ENCODE measurements around the gene VWA8.
"Not testable (repeated sequence)": the region's sequence is repeated elsewhere in the genome, so short reads cannot be mapped to it uniquely, and the experiment has no call there.

Gene VWA8

GRCh38 chr13:41883147-41883546, 77.8 kb downstream of the VWA8 start:
- H3K4me1 ChIP-seq (ENCODE audit: control insufficient read depth, insufficient read depth, low read length), result no peaks in the 10 kb centered on the region
- H3K9ac ChIP-seq (ENCODE audit: low read depth, low read length), result no peak overlapping the region
- H3K9me3 ChIP-seq (ENCODE audit: control insufficient read depth, insufficient read depth, low read length), result no peaks in the 10 kb centered on the region
- H3K27me3 ChIP-seq (ENCODE audit: control insufficient read depth, insufficient read depth, low read length), result no peaks in the 10 kb centered on the region
- H3K36me3 ChIP-seq (ENCODE audit: control insufficient read depth, insufficient read depth, low read length), result peaks cover 4% of the 10 kb centered on the region
- no peak overlapping the region for H3K4me3 ChIP-seq (ENCODE audit: low read depth, low read length)

- H3K36me3 ChIP-seq (ENCODE audit: control insufficient read depth, insufficient read depth, low read length); H3K9ac ChIP-seq (ENCODE audit: low read depth, low read length); H3K27me3 ChIP-seq (ENCODE audit: control insufficient read depth, insufficient read depth, low read length): not testable (repeated sequence)
These were observed 79.0 kb downstream of the VWA8 start for GRCh38 chr13:41881890-41882289.

GRCh38 chr13:41880966-41881365, 79.9 kb downstream of the VWA8 start:
- H3K4me1 ChIP-seq (ENCODE audit: control insufficient read depth, insufficient read depth, low read length), result no peaks in the 10 kb centered on the region
- no peak overlapping the region for H3K4me3 ChIP-seq (ENCODE audit: low read depth, low read length)
- no peaks in the 10 kb centered on the region for H3K27me3 ChIP-seq (ENCODE audit: control insufficient read depth, insufficient read depth, low read length)
- no peak overlapping the region for H3K9ac ChIP-seq (ENCODE audit: low read depth, low read length)
- peaks cover 4% of the 10 kb centered on the region for H3K36me3 ChIP-seq (ENCODE audit: control insufficient read depth, insufficient read depth, low read length)
- H3K9me3 ChIP-seq (ENCODE audit: control insufficient read depth, insufficient read depth, low read length), result no peaks in the 10 kb centered on the region

More at GRCh38 chr13:41881890-41882289, 79.0 kb downstream of the VWA8 start:
- H3K4me1 ChIP-seq (ENCODE audit: control insufficient read depth, insufficient read depth, low read length); H3K4me3 ChIP-seq (ENCODE audit: low read depth, low read length); H3K9me3 ChIP-seq (ENCODE audit: control insufficient read depth, insufficient read depth, low read length): not testable (repeated sequence)

- no peak overlapping the region for H3K9ac ChIP-seq (ENCODE audit: low read depth, low read length)
- H3K36me3 ChIP-seq (ENCODE audit: control insufficient read depth, insufficient read depth, low read length), result no peaks in the 10 kb centered on the region
- no peak overlapping the region for H3K4me3 ChIP-seq (ENCODE audit: low read depth, low read length)
- H3K27me3 ChIP-seq (ENCODE audit: control insufficient read depth, insufficient read depth, low read length), result no peaks in the 10 kb centered on the region
- no peaks in the 10 kb centered on the region for H3K9me3 ChIP-seq (ENCODE audit: control insufficient read depth, insufficient read depth, low read length)
- no peaks in the 10 kb centered on the region for H3K4me1 ChIP-seq (ENCODE audit: control insufficient read depth, insufficient read depth, low read length)
These were observed 96.3 kb downstream of the VWA8 start for GRCh38 chr13:41864658-41865057.

GRCh38 chr13:41862659-41863058, 98.2 kb downstream of the VWA8 start:
- H3K4me3 ChIP-seq (ENCODE audit: low read depth, low read length); H3K27me3 ChIP-seq (ENCODE audit: control insufficient read depth, insufficient read depth, low read length); H3K4me1 ChIP-seq (ENCODE audit: control insufficient read depth, insufficient read depth, low read length); H3K9ac ChIP-seq (ENCODE audit: low read depth, low read length); H3K9me3 ChIP-seq (ENCODE audit: control insufficient read depth, insufficient read depth, low read length); H3K36me3 ChIP-seq (ENCODE audit: control insufficient read depth, insufficient read depth, low read length): not testable (repeated sequence)

GRCh38 chr13:41859565-41859964, 101.3 kb downstream of the VWA8 start:
- H3K4me3 ChIP-seq (ENCODE audit: low read depth, low read length), result no peak overlapping the region

GRCh38 chr13:41858780-41859179, 102.1 kb downstream of the VWA8 start:
- no peaks in the 10 kb centered on the region for H3K4me1 ChIP-seq (ENCODE audit: control insufficient read depth, insufficient read depth, low read length)
- no peaks in the 10 kb centered on the region for H3K27me3 ChIP-seq (ENCODE audit: control insufficient read depth, insufficient read depth, low read length)
- H3K9ac ChIP-seq (ENCODE audit: low read depth, low read length), result no peak overlapping the region
- H3K36me3 ChIP-seq (ENCODE audit: control insufficient read depth, insufficient read depth, low read length), result no peaks in the 10 kb centered on the region
- H3K4me3 ChIP-seq (ENCODE audit: low read depth, low read length), result no peak overlapping the region
- H3K9me3 ChIP-seq (ENCODE audit: control insufficient read depth, insufficient read depth, low read length), result no peaks in the 10 kb centered on the region

More at GRCh38 chr13:41859565-41859964, 101.3 kb downstream of the VWA8 start:
- H3K9ac ChIP-seq (ENCODE audit: low read depth, low read length), result no peak overlapping the region
- no peaks in the 10 kb centered on the region for H3K9me3 ChIP-seq (ENCODE audit: control insufficient read depth, insufficient read depth, low read length)
- no peaks in the 10 kb centered on the region for H3K4me1 ChIP-seq (ENCODE audit: control insufficient read depth, insufficient read depth, low read length)
- H3K36me3 ChIP-seq (ENCODE audit: control insufficient read depth, insufficient read depth, low read length), result no peaks in the 10 kb centered on the region
- H3K27me3 ChIP-seq (ENCODE audit: control insufficient read depth, insufficient read depth, low read length), result no peaks in the 10 kb centered on the region

GRCh38 chr13:41854758-41855157, 106.2 kb downstream of the VWA8 start:
- H3K4me3 ChIP-seq (ENCODE audit: low read depth, low read length), result no peak overlapping the region
- no peaks in the 10 kb centered on the region for H3K27me3 ChIP-seq (ENCODE audit: control insufficient read depth, insufficient read depth, low read length)
- H3K36me3 ChIP-seq (ENCODE audit: control insufficient read depth, insufficient read depth, low read length), result no peaks in the 10 kb centered on the region
- H3K4me1 ChIP-seq (ENCODE audit: control insufficient read depth, insufficient read depth, low read length), result no peaks in the 10 kb centered on the region
- H3K9ac ChIP-seq (ENCODE audit: low read depth, low read length), result no peak overlapping the region
- H3K9me3 ChIP-seq (ENCODE audit: control insufficient read depth, insufficient read depth, low read length), result no peaks in the 10 kb centered on the region

- H3K9ac ChIP-seq (ENCODE audit: low read depth, low read length), result no peak overlapping the region
- H3K36me3 ChIP-seq (ENCODE audit: control insufficient read depth, insufficient read depth, low read length), result no peaks in the 10 kb centered on the region
- no peaks in the 10 kb centered on the region for H3K9me3 ChIP-seq (ENCODE audit: control insufficient read depth, insufficient read depth, low read length)
- H3K4me3 ChIP-seq (ENCODE audit: low read depth, low read length), result no peak overlapping the region
- H3K27me3 ChIP-seq (ENCODE audit: control insufficient read depth, insufficient read depth, low read length), result no peaks in the 10 kb centered on the region
- H3K4me1 ChIP-seq (ENCODE audit: control insufficient read depth, insufficient read depth, low read length), result no peaks in the 10 kb centered on the region
These were observed 109.6 kb downstream of the VWA8 start for GRCh38 chr13:41851351-41851750.

GRCh38 chr13:41848435-41849255, 112.3 kb downstream of the VWA8 start:
- Histone ChIP-seq H3K27me3 (ENCODE audit: control insufficient read depth, insufficient read depth, low read length) (no peaks in the 10 kb centered on the region), H3K9me3 (ENCODE audit: control insufficient read depth, insufficient read depth, low read length) (no peaks in the 10 kb centered on the region), H3K9ac (ENCODE audit: low read depth, low read length) (no peak overlapping the region), H3K4me1 (ENCODE audit: control insufficient read depth, insufficient read depth, low read length) (no peaks in the 10 kb centered on the region), H3K36me3 (ENCODE audit: control insufficient read depth, insufficient read depth, low read length) (no peaks in the 10 kb centered on the region), H3K4me3 (ENCODE audit: low read depth, low read length) (no peak overlapping the region)

- Histone ChIP-seq H3K4me3 (ENCODE audit: low read depth, low read length) (no peak overlapping the region), H3K36me3 (ENCODE audit: control insufficient read depth, insufficient read depth, low read length) (no peaks in the 10 kb centered on the region), H3K9me3 (ENCODE audit: control insufficient read depth, insufficient read depth, low read length) (no peaks in the 10 kb centered on the region), H3K4me1 (ENCODE audit: control insufficient read depth, insufficient read depth, low read length) (no peaks in the 10 kb centered on the region), H3K27me3 (ENCODE audit: control insufficient read depth, insufficient read depth, low read length) (no peaks in the 10 kb centered on the region), H3K9ac (ENCODE audit: low read depth, low read length) (no peak overlapping the region)
These were observed 113.7 kb downstream of the VWA8 start for GRCh38 chr13:41847216-41847615.

- no peaks in the 10 kb centered on the region for H3K36me3 ChIP-seq (ENCODE audit: control insufficient read depth, insufficient read depth, low read length)
- no peaks in the 10 kb centered on the region for H3K27me3 ChIP-seq (ENCODE audit: control insufficient read depth, insufficient read depth, low read length)
- H3K4me3 ChIP-seq (ENCODE audit: low read depth, low read length), result no peak overlapping the region
These were observed 118.8 kb downstream of the VWA8 start for GRCh38 chr13:41842036-41842620.

More at GRCh38 chr13:41842036-41842620, 118.8 kb downstream of the VWA8 start:
- no peaks in the 10 kb centered on the region for H3K4me1 ChIP-seq (ENCODE audit: control insufficient read depth, insufficient read depth, low read length)
- no peak overlapping the region for H3K9ac ChIP-seq (ENCODE audit: low read depth, low read length)
- H3K9me3 ChIP-seq (ENCODE audit: control insufficient read depth, insufficient read depth, low read length), result no peaks in the 10 kb centered on the region

Data from iPS-15b (cell line).